SU-DHL-6 (cell line): ENCODE data around the gene EFNA5.

Source experiments
- H2AFZ ChIP-seq: fragments of 200-600 bp; sonication (generic); 2 replicates; pipeline ENCODE4 v1.6.1; 2014; ENCODE audit warnings: low read depth, mild to moderate bottlenecking, moderate library complexity, mixed read lengths, antibody characterized with exemption, low read length; ENCODE audit not compliant: severe bottlenecking
- H3F3A ChIP-seq: fragments of 200-600 bp; shearing (Covaris generic); 2 replicates; pipeline ENCODE4 v1.6.0; 2016; ENCODE audit warnings: antibody characterized with exemption, mild to moderate bottlenecking; ENCODE audit not compliant: insufficient read depth
- H3K27ac ChIP-seq: fragments of 200-600 bp; sonication (generic); 2 replicates; pipeline ENCODE4 v1.5.1; 2016; ENCODE audit warnings: low read depth, mild to moderate bottlenecking, low read length, moderate library complexity, mixed read lengths
- H3K27me3 ChIP-seq: fragments of 200-600 bp; sonication (generic), shearing (Covaris generic); 2 replicates; pipeline ENCODE4 v1.6.0; 2014; ENCODE audit warnings: mild to moderate bottlenecking, low read length
- H3K36me3 ChIP-seq: fragments of 200-600 bp; sonication (generic); 2 replicates; pipeline ENCODE4 v1.6.1; 2014; ENCODE audit warnings: mild to moderate bottlenecking, low read length, mixed read lengths
- H3K4me2 ChIP-seq: fragments of 300-600, 200-600 bp; shearing (Covaris generic), sonication (generic); 2 replicates; pipeline ENCODE4 v1.6.0; 2014; ENCODE audit warnings: low read length, low read depth, mild to moderate bottlenecking; ENCODE audit not compliant: poor library complexity, severe bottlenecking
- H3K4me3 ChIP-seq: fragments of 200-600 bp; sonication (generic); 2 replicates; pipeline ENCODE4 v1.5.1; 2014; ENCODE audit warnings: antibody characterized with exemption, low read length, mild to moderate bottlenecking, mixed read lengths; ENCODE audit not compliant: insufficient read depth, poor library complexity, severe bottlenecking
- H3K79me2 ChIP-seq: fragments of 200-600 bp; sonication (generic); 2 replicates; pipeline ENCODE4 v1.6.1; 2014; ENCODE audit warnings: mild to moderate bottlenecking, low read length, moderate library complexity; ENCODE audit not compliant: insufficient read depth
- H3K9ac ChIP-seq: fragments of 200-600 bp; sonication (generic); 2 replicates; pipeline ENCODE4 v1.7.0; 2014; ENCODE audit warnings: mild to moderate bottlenecking, low read length
- H3K9me2 ChIP-seq: fragments of 200-600 bp; sonication (generic); replicated peaks from 2 replicates; pipeline ENCODE4 v1.6.1; 2014; ENCODE audit warnings: low read length; ENCODE audit not compliant: insufficient read depth
- H3K9me3 ChIP-seq: fragments of 200-600 bp; sonication (generic); 2 replicates; pipeline ENCODE4 v1.6.1; 2014; ENCODE audit warnings: low read length, mixed read lengths; ENCODE audit not compliant: insufficient read depth
- H4K20me1 ChIP-seq: fragments of 200-600 bp; sonication (generic); 2 replicates; pipeline ENCODE4 v1.6.1; 2014; ENCODE audit warnings: low read depth, mild to moderate bottlenecking, antibody characterized with exemption, low read length, moderate library complexity, mixed read lengths
- CTCF ChIP-seq: fragments of 200-600 bp; sonication (generic); IDR thresholded peaks from one replicate; pipeline ENCODE4 v1.5.1; 2017; ENCODE audit warnings: antibody characterized with exemption, mild to moderate bottlenecking, low read length, moderate library complexity; ENCODE audit not compliant: insufficient read depth, poor library complexity, severe bottlenecking
- EZH2phosphoT487 ChIP-seq: fragments of 200-600 bp; sonication (generic), shearing (Covaris generic); conservative IDR thresholded peaks from 2 replicates; pipeline ENCODE4 v1.6.1; 2018; ENCODE audit warnings: mild to moderate bottlenecking, antibody characterized with exemption, low read length, moderate library complexity, mixed read lengths

The EFNA5 gene

GRCh38 chr5:107603349-107603748, 67.4 kb downstream of the EFNA5 start:
- Histone ChIP-seq H3K9ac (no peak overlapping the region), H3K36me3 (no peaks in the 10 kb centered on the region), H2AFZ (no peak overlapping the region), H3K9me3 (no peaks in the 10 kb centered on the region), H4K20me1 (no peaks in the 10 kb centered on the region), H3F3A (no peaks in the 10 kb centered on the region), H3K4me2 (no peak overlapping the region), H3K27ac (no peak overlapping the region), H3K9me2 (no peaks in the 10 kb centered on the region), H3K27me3 (no peaks in the 10 kb centered on the region), H3K4me3 (no peak overlapping the region), H3K79me2 (no peaks in the 10 kb centered on the region)
- TF ChIP-seq EZH2phosphoT487 (no peak), CTCF (no peak)

GRCh38 chr5:107602896-107603295, 67.8 kb downstream of the EFNA5 start:
- TF ChIP-seq EZH2phosphoT487 (no peak), CTCF (no peak)
- Histone ChIP-seq H4K20me1 (no peaks in the 10 kb centered on the region), H3F3A (no peaks in the 10 kb centered on the region), H3K36me3 (no peaks in the 10 kb centered on the region), H3K4me2 (no peak overlapping the region), H3K27ac (no peak overlapping the region), H3K79me2 (no peaks in the 10 kb centered on the region), H3K9me3 (no peaks in the 10 kb centered on the region), H3K9ac (no peak overlapping the region), H3K27me3 (no peaks in the 10 kb centered on the region), H3K9me2 (no peaks in the 10 kb centered on the region), H3K4me3 (no peak overlapping the region), H2AFZ (no peak overlapping the region)

GRCh38 chr5:107601076-107601475, 69.7 kb downstream of the EFNA5 start:
- Histone ChIP-seq H3K79me2 (no peaks in the 10 kb centered on the region), H2AFZ (no peak overlapping the region), H3K9ac (no peak overlapping the region), H3K9me2 (no peaks in the 10 kb centered on the region), H3K36me3 (no peaks in the 10 kb centered on the region), H4K20me1 (no peaks in the 10 kb centered on the region), H3K9me3 (no peaks in the 10 kb centered on the region), H3F3A (no peaks in the 10 kb centered on the region), H3K27ac (no peak overlapping the region), H3K4me3 (no peak overlapping the region), H3K4me2 (no peak overlapping the region), H3K27me3 (no peaks in the 10 kb centered on the region)
- TF ChIP-seq CTCF (no peak), EZH2phosphoT487 (no peak)
